GM12878 (cell line): ENCODE measurements around the gene DCT. TPM values are rescaled to one million over a fixed set of nuclear protein-coding genes. Genes with fewer than 3 reads are reported as not detected.

Source experiments
- BMI1 ChIP-seq: fragments of 450-650 bp; IDR thresholded peaks from 2 replicates; pipeline ENCODE4 v1.6.1; 2016; ENCODE audit warnings: mild to moderate bottlenecking, moderate library complexity, borderline replicate concordance
- CEBPB ChIP-seq, 2 experiments: fragments of 150-350 bp in 1 of 2; IDR thresholded peaks; 2 replicates each; pipeline ENCODE4 v1.6.1; 2012 to 2014; ENCODE audit warnings: low read depth in 2 of 2, low read length in 2 of 2, borderline replicate concordance in 1 of 2, inconsistent platforms in 1 of 2
- CHD1 ChIP-seq: IDR thresholded peaks from 2 replicates; pipeline ENCODE4 v1.6.1; 2012; ENCODE audit warnings: low read depth, low read length, improper control_type of control experiment
- RCOR1 ChIP-seq: conservative IDR thresholded peaks from 2 replicates; pipeline ENCODE4 v1.6.1; 2012; ENCODE audit warnings: low read depth, low read length, improper control_type of control experiment
- SMAD1 ChIP-seq: fragments of 450-650 bp; IDR thresholded peaks from 2 replicates; pipeline ENCODE4 v1.6.1; 2018; ENCODE audit warnings: mild to moderate bottlenecking, low read depth; ENCODE audit not compliant: partially characterized antibody
- ZNF384 ChIP-seq: IDR thresholded peaks from 2 replicates; pipeline ENCODE4 v1.6.1; 2012; ENCODE audit warnings: low read depth, mild to moderate bottlenecking, low read length, improper control_type of control experiment, borderline replicate concordance
- polyA plus RNA-seq, 11 experiments: library from polyadenylated mRNA; depleted of rRNA in 4 of 11; unstranded in 6 of 11; stranded (reverse) in 5 of 11; fragments of >200 nt; fragmentation: Nextera tagmentation in 4 of 11; fragmentation: Illumina TruSeq in 1 of 11; extraction: Ambion mirVana in 4 of 11; extraction: Trizol in 1 of 11; gene quantifications; 1 replicate in 1 of 11; 2 replicates in 10 of 11; pipeline versions ENCODE4 v1.2.1 to v1.2.3, GENCODE V29; 2011 to 2016; ENCODE audit warnings: inconsistent platforms in 2 of 11, missing spikeins in 2 of 11, low read depth in 1 of 11
- total RNA-seq, 4 experiments: library from RNA; depleted of rRNA in 3 of 4; stranded (reverse); fragments of >200 nt in 3 of 4; fragmentation: Illumina TruSeq in 1 of 4; extraction: Trizol in 1 of 4; gene quantifications; 2 replicates each; pipeline versions ENCODE4 v1.2.1 to v1.2.3, GENCODE V29; 2013 to 2021
- TF ChIP-seq, protein P1 (sequence below): IDR thresholded peaks from 2 replicates; pipeline ENCODE4 v1.6.1; 2012; ENCODE audit warnings: mild to moderate bottlenecking, low read depth, low read length
- TF ChIP-seq, protein P2 (sequence below): IDR thresholded peaks from 2 replicates; pipeline ENCODE4 v1.6.1; 2011; ENCODE audit warnings: borderline replicate concordance, low read depth, mild to moderate bottlenecking, moderate library complexity, low read length; ENCODE audit not compliant: insufficient read depth, poor library complexity, severe bottlenecking

DCT gene
- total and polyA plus RNA-seq, 10 of the 15 experiments (the other 5 are each of a cell fraction or from before 2014, with no cell fraction given), result 0.04 to 0.29 TPM; not detected in 8

DNA sequence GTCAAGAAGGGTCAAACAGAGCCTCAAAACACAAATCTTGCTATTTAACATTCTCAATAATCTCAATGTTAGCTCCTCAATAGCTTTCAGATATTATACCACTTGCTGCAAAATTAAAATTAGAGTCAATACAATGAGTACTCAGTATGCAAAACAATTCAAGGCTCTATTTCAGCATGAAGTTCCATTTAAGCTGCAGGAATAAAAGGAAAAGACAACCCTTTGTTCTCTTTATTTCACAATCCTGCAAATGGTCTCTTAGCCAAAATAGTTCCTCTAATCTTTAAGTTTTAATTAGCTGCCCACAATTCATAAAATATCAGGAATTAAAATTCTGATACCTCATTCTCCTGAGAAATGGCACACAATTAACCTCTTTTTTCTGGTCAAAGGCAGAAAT lies 40.5 kb upstream of the DCT start (continued):
- TF ChIP-seq, protein P1, sequence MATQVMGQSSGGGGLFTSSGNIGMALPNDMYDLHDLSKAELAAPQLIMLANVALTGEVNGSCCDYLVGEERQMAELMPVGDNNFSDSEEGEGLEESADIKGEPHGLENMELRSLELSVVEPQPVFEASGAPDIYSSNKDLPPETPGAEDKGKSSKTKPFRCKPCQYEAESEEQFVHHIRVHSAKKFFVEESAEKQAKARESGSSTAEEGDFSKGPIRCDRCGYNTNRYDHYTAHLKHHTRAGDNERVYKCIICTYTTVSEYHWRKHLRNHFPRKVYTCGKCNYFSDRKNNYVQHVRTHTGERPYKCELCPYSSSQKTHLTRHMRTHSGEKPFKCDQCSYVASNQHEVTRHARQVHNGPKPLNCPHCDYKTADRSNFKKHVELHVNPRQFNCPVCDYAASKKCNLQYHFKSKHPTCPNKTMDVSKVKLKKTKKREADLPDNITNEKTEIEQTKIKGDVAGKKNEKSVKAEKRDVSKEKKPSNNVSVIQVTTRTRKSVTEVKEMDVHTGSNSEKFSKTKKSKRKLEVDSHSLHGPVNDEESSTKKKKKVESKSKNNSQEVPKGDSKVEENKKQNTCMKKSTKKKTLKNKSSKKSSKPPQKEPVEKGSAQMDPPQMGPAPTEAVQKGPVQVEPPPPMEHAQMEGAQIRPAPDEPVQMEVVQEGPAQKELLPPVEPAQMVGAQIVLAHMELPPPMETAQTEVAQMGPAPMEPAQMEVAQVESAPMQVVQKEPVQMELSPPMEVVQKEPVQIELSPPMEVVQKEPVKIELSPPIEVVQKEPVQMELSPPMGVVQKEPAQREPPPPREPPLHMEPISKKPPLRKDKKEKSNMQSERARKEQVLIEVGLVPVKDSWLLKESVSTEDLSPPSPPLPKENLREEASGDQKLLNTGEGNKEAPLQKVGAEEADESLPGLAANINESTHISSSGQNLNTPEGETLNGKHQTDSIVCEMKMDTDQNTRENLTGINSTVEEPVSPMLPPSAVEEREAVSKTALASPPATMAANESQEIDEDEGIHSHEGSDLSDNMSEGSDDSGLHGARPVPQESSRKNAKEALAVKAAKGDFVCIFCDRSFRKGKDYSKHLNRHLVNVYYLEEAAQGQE, result no peak
- TF ChIP-seq BMI1, result no peak
- TF ChIP-seq SMAD1, result no peak
- TF ChIP-seq RCOR1, result no peak
- no peak for TF ChIP-seq CEBPB (IDR thresholded peaks at IDR 0.05; ENCODE audit: borderline replicate concordance in 1 of 2, low read depth in 2 of 2, low read length in 2 of 2)
- TF ChIP-seq CHD1, result no peak
- TF ChIP-seq, protein P2, sequence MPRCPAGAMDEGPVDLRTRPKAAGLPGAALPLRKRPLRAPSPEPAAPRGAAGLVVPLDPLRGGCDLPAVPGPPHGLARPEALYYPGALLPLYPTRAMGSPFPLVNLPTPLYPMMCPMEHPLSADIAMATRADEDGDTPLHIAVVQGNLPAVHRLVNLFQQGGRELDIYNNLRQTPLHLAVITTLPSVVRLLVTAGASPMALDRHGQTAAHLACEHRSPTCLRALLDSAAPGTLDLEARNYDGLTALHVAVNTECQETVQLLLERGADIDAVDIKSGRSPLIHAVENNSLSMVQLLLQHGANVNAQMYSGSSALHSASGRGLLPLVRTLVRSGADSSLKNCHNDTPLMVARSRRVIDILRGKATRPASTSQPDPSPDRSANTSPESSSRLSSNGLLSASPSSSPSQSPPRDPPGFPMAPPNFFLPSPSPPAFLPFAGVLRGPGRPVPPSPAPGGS, result no peak
- TF ChIP-seq ZNF384, result no peak
